VCaP (cell line): Measurements from ENCODE around the gene IL1RN.

Source experiments
- H3K27ac ChIP-seq: fragments of 450-650 bp; 2 replicates; pipeline ENCODE4 v1.5.1; 2017
- TF ChIP-seq, protein P1 (sequence below): fragments of 450-650 bp; conservative IDR thresholded peaks from 2 replicates; pipeline ENCODE4 v1.5.1; 2017; ENCODE audit warnings: mild to moderate bottlenecking, moderate library complexity

IL1RN gene

GRCh38 chr2:113111823-113112287 lies 15.5 kb upstream of the IL1RN start:
- no peak overlapping the region for H3K27ac ChIP-seq
- TF ChIP-seq, protein P1, sequence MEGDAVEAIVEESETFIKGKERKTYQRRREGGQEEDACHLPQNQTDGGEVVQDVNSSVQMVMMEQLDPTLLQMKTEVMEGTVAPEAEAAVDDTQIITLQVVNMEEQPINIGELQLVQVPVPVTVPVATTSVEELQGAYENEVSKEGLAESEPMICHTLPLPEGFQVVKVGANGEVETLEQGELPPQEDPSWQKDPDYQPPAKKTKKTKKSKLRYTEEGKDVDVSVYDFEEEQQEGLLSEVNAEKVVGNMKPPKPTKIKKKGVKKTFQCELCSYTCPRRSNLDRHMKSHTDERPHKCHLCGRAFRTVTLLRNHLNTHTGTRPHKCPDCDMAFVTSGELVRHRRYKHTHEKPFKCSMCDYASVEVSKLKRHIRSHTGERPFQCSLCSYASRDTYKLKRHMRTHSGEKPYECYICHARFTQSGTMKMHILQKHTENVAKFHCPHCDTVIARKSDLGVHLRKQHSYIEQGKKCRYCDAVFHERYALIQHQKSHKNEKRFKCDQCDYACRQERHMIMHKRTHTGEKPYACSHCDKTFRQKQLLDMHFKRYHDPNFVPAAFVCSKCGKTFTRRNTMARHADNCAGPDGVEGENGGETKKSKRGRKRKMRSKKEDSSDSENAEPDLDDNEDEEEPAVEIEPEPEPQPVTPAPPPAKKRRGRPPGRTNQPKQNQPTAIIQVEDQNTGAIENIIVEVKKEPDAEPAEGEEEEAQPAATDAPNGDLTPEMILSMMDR: no peak

DNA sequence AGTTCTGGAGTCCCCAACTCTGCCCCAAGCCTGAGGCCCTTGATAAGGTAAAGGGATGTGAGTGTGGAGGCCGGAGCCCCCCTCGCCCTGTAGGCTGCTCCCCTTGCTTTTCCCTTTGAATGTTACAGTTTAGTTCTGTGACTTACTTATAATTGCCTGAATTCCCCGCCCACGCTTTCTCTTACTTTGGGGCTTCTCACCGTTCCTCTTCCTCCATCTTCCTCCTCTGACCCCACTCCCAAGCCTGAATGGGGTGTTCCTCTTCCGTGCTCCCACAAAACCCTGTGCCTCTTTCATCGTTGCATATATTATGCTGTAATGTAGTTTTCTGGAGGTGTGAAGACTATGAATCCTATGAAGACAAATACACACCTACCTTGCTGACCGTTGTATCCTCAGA lies 15.0 kb upstream of the IL1RN start:
- no peak overlapping the region for H3K27ac ChIP-seq
- TF ChIP-seq, protein P1: no peak

DNA sequence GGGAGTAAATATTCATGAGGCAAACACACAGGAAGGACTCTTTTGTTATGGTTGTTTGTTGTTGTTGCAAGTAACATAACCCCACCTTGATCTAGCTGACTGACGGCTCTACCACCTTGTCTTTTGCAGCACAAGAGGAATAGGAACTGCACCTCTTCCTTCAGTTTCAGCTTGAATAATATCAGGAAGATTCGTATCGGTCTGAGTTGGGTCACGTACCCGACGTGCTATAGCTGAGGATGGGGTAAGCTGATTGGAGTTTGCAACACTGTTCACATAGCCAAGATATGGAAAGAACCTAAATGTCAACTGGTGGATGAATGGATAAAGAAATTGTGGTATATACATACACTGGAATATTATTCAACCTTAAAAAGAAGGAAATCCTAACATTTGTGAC lies 14.5 kb upstream of the IL1RN start:
- TF ChIP-seq, protein P1: no peak
- H3K27ac ChIP-seq: no peak overlapping the region

DNA sequence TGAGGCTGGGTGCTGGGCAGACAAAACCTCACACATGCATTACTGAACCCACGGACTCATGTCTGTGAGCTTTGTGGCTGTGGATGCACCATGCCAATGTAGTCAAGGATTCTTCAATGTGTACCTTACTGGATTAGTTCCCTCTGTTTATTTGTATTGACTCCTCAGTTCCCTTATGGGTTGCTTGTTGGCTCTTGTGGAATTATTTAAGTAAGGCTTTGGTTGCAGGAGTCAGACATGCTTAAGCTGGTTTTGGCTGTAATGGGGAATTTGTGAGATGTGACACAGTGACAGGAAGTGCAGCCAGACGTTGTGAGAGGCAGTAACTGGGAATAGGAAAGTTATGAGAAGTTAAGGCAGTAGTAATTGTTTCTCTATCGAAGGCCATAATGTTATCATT lies 13.6 kb upstream of the IL1RN start:
- no peak overlapping the region for H3K27ac ChIP-seq
- TF ChIP-seq, protein P1: no peak

DNA sequence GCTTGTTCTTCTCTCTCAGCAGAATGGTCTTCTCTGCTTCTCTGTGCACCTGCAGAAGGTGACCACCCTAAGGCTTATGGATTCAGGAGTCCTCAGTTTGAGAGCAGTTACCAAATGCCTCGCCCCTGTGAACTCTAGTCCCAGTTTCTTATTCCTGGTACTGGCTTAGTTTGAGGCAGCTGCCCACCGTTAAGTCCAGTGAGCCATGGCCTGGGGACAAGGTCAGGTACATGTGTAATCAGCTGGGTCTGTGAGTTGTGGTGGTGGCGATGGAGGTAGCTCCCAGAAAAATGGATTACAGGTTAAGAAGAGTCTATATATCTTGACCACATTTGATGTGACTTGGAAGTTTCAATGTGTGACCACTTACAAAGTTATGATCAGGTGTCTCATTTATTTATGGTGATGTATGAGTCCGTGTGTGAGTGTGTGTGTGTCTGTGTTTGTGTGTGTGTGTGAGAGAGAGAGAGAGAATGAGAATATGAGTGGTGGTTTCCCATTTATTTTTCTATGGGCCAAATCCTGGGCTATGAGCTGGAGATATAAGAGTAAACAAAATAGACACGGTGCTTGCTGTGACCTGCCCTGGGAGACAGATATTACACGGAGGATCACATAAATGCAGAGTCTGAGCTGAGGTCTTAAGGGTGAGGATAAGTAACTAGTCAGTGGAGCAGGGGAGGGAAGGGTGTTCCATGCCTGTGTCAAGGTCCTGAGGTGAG lies 13.0 kb upstream of the IL1RN start:
- TF ChIP-seq, protein P1: no peak
- no peak overlapping the region for H3K27ac ChIP-seq

DNA sequence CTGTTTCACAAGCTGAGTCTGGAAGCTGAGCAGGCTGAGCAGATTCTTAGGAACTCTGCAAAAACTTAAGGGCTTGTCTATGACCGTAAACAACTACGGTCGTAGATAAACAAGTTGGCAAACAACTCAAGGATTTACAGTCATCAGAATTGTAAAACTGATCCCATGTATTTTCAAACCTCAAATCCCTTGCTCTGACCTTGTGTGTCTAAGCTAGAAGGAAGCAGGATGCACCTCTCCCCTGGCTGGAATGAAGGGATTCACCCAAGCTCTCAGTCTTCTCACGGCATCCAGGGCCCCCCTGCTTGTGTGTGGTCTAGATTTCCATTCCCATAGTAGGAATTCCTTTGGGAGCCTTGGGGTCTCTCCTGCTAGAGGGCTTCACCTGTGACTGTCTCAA lies 12.4 kb upstream of the IL1RN start:
- TF ChIP-seq, protein P1: no peak
- H3K27ac ChIP-seq: no peak overlapping the region

DNA sequence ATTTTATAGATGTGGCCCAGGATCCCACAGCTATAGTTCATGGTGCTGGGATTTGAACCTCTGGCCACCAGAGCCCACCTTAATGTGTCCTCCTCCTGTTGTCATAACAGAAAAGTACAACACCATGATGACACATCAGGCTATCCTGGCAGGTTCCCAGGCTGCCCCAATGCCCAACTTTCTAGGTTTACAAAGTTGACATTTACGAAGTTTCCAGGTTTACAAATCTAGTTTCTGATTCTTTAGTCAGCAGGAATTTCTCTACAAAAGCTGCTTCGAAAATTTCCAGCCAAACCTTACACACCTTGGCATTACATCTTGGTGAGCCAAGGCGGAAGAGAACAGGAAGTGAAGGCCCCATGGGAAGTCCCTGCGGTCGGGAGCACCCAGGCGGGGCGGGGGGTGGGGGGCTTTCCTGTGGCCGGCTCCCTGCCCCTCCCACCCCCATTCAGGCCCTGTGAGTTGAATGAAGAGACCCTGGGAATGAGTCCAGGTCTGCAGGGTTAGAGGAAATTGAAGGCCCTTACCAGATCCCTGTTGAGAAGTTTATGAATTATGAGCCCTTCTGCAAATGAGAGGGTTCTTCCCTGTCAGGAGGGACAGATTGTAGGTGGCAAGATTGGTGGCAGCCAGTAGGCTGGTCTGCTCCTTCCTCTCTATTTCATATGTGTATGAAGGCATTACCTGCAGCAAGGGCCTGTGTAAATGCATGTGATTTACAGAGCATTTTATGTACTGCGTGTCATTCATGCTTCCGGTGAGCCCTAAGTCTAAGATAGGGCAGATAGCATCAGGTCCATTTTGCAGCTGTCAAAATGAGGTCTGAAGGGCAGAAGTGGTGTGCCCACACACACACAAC lies 11.1 kb upstream of the IL1RN start:
- peak overlapping the region; percentile 36; the same call in 1 of the 2 replicates for H3K27ac ChIP-seq
- TF ChIP-seq, protein P1: no peak
